ENCODE results near the gene BBLN. TPM values are rescaled to one million over a fixed set of nuclear protein-coding genes. Genes with fewer than 3 reads are reported as not detected.

Gene BBLN
- total and polyA plus RNA-seq, 2 donors (not counting 1 experiment from before 2014, with no cell fraction given), result 44.3 to 148 TPM

GRCh38 chr9:128117613-128118471, 42.2 kb upstream of the BBLN start:
- 19% methylated on average over 27 of the region's 27 CpGs for WGBS (ENCODE audit: insufficient coverage)
- H3K27me3 ChIP-seq (replicated peaks in 1 of 4; ENCODE audit: control extremely low read depth in 1 of 4, control insufficient read depth in 3 of 4, insufficient read depth in 4 of 4, low read length in 3 of 4), result no peaks in the 10 kb centered on the region
- H3K9me3 ChIP-seq (ENCODE audit: control extremely low read depth in 1 of 3, control insufficient read depth in 2 of 3, insufficient read depth in 1 of 3, low read length in 2 of 3), result peaks cover 0 to 6% (median 0%) of the 10 kb centered on the region in 3 donors
- H3K4me1 ChIP-seq (ENCODE audit: control insufficient read depth in 2 of 2, insufficient read depth in 2 of 2, low read length in 2 of 2), result peaks cover 37 to 42% of the 10 kb centered on the region in 2 donors
- peaks cover 38% of the 10 kb centered on the region for H3K4me1 Mint-ChIP-seq
- peak overlapping the region; percentile 78 for H3K27ac Mint-ChIP-seq
- intact Hi-C loops (cut with micrococcal nuclease), result loop anchor here (1.0 to 5.0 kb wide), 7 partner anchors 9 to 175 kb away; partner anchors contain the start of genes NAIF1 and PTGES2
- H3K4me2 ChIP-seq (replicated peaks; ENCODE audit: low read depth, low read length, poor library complexity, severe bottlenecking), result peak overlapping the region; percentile 43
- peaks cover 8% of the 10 kb centered on the region for H3K79me2 ChIP-seq (ENCODE audit: control insufficient read depth, insufficient read depth, low read length)
- ChIA-PET POLR2A (interaction anchor here (0.6 to 1.2 kb wide), 3 partner anchors 109 to 140 kb away, joined by 3 to 8 read pairs (median 6); no protein-coding TSS in a partner anchor), CTCF (interaction anchor here (0.6 to 5.7 kb wide), 29 partner anchors 10 to 183 kb away, joined by 3 to 49 read pairs (median 4); partner anchors contain the start of genes DPM2, EEIG1 and PTGES2)
- no peak for TF ChIP-seq EZH2 (IDR thresholded peaks at IDR 0.05; ENCODE audit: borderline replicate concordance, insufficient read depth, low read depth, low read length, poor library complexity, severe bottlenecking)
- TF ChIP-seq, protein P1, sequence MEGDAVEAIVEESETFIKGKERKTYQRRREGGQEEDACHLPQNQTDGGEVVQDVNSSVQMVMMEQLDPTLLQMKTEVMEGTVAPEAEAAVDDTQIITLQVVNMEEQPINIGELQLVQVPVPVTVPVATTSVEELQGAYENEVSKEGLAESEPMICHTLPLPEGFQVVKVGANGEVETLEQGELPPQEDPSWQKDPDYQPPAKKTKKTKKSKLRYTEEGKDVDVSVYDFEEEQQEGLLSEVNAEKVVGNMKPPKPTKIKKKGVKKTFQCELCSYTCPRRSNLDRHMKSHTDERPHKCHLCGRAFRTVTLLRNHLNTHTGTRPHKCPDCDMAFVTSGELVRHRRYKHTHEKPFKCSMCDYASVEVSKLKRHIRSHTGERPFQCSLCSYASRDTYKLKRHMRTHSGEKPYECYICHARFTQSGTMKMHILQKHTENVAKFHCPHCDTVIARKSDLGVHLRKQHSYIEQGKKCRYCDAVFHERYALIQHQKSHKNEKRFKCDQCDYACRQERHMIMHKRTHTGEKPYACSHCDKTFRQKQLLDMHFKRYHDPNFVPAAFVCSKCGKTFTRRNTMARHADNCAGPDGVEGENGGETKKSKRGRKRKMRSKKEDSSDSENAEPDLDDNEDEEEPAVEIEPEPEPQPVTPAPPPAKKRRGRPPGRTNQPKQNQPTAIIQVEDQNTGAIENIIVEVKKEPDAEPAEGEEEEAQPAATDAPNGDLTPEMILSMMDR (IDR thresholded peaks at IDR 0.05), result peak; percentile 100
- peaks cover 6% of the 10 kb centered on the region for H4K20me1 ChIP-seq (ENCODE audit: control insufficient read depth, insufficient read depth, low read length, poor library complexity, severe bottlenecking)
- H3K9ac ChIP-seq (ENCODE audit: low read length), result no peak overlapping the region
- no peak overlapping the region for H2AFZ ChIP-seq (ENCODE audit: insufficient read depth, low read depth, low read length, poor library complexity, severe bottlenecking)
- DNase-seq (peak; percentile 94), ATAC-seq (ENCODE audit: low read depth) (peak; percentile 52)
- H3K4me3 Mint-ChIP-seq, result no peak overlapping the region
- H3K27ac ChIP-seq (ENCODE audit: low read length in 2 of 2), result no peak overlapping the region
- H3K4me3 ChIP-seq (ENCODE audit: control extremely low read depth in 1 of 5, extremely low read depth in 1 of 5, insufficient read depth in 1 of 5, low read depth in 2 of 5, low read length in 4 of 5), result no peak overlapping the region
- H3K9me3 Mint-ChIP-seq (ENCODE audit: insufficient read depth), result no peaks in the 10 kb centered on the region
- peaks cover 0 to 24% of the 10 kb centered on the region in 2 experiments for H3K36me3 ChIP-seq (replicated peaks in 1 of 2; ENCODE audit: control extremely low read depth in 1 of 2, control insufficient read depth in 1 of 2, extremely low read depth in 1 of 2, insufficient read depth in 2 of 2, low read length in 1 of 2)
- no peaks in the 10 kb centered on the region for H3K27me3 Mint-ChIP-seq

Data from B cell (primary cell).